ENCODE data around the gene P3H3.

Gene P3H3

DNA sequence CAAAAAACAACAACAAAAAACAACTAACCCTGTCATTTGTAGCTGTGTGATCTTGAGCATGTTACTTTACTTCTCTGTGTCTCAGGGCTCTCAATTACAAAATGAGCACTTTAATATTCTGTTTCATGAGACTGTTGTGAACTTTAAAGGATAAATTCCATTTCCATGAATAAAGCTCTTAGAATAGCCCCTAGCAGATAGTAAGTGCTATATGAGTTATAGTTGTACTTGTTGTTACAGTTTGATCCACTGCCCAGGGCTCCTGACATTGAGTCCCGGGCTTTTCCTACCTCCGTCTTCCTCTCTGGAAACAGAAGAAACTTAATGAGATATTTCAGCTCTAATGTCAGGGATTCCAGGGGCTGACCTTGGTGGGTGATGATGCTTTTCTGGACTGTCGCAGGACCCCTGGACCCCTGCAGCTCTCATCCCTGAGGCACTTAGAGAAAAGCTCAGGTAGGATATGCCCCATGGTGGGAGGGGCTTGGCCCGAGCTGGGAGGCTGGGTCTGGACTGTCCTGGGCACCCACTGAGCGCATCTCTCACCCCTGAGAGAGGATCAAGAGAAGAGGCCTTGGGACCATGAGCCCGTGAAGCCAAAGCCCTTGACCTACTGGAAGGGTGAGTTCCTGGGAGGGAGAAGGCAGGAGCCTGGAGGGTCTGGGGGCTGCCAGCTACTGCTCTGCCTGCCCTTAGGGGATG is 5.1 kb downstream of the P3H3 start:
- no peak for TF ChIP-seq TAF1 (IDR thresholded peaks at IDR 0.05; ENCODE audit: borderline replicate concordance, insufficient read depth, low read length)
- TF ChIP-seq POLR2AphosphoS5 (IDR thresholded peaks at IDR 0.05; ENCODE audit: low read depth, low read length): no peak
- no peak for TF ChIP-seq SIN3A (IDR thresholded peaks at IDR 0.05; ENCODE audit: borderline replicate concordance, insufficient read depth, low read length)
- no peak for TF ChIP-seq FOXP2 (optimal IDR thresholded peaks at IDR 0.05; ENCODE audit: borderline replicate concordance, extremely low read depth, extremely low read length, insufficient read depth)
- TF ChIP-seq, protein P1, sequence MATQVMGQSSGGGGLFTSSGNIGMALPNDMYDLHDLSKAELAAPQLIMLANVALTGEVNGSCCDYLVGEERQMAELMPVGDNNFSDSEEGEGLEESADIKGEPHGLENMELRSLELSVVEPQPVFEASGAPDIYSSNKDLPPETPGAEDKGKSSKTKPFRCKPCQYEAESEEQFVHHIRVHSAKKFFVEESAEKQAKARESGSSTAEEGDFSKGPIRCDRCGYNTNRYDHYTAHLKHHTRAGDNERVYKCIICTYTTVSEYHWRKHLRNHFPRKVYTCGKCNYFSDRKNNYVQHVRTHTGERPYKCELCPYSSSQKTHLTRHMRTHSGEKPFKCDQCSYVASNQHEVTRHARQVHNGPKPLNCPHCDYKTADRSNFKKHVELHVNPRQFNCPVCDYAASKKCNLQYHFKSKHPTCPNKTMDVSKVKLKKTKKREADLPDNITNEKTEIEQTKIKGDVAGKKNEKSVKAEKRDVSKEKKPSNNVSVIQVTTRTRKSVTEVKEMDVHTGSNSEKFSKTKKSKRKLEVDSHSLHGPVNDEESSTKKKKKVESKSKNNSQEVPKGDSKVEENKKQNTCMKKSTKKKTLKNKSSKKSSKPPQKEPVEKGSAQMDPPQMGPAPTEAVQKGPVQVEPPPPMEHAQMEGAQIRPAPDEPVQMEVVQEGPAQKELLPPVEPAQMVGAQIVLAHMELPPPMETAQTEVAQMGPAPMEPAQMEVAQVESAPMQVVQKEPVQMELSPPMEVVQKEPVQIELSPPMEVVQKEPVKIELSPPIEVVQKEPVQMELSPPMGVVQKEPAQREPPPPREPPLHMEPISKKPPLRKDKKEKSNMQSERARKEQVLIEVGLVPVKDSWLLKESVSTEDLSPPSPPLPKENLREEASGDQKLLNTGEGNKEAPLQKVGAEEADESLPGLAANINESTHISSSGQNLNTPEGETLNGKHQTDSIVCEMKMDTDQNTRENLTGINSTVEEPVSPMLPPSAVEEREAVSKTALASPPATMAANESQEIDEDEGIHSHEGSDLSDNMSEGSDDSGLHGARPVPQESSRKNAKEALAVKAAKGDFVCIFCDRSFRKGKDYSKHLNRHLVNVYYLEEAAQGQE (IDR thresholded peaks at IDR 0.05; ENCODE audit: insufficient read depth in 1 of 2, low read depth in 2 of 2, low read length in 2 of 2): no peak

DNA sequence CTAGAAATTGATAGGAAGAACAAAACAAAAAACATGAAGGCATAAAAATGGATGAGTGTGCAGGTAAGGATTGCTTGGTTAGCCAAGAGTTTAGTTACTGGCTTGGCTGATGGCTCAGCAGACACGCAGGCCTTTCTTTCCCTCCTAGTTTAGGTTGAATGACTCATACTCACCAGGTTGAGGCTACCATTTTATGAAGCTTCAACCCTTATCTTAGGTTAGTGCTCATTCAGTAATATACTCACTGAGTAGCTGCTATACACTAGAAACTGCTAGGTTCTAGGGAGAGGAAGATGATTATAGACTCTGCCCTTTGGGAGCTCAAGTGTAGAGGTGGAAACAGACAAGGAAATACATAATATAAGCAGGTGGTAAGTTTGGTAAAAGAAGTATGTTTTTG is 6.0 kb downstream of the P3H3 start:
- TF ChIP-seq TAF1 (IDR thresholded peaks at IDR 0.05; ENCODE audit: borderline replicate concordance, insufficient read depth, low read length) (no peak), FOXP2 (optimal IDR thresholded peaks at IDR 0.05; ENCODE audit: borderline replicate concordance, extremely low read depth, extremely low read length, insufficient read depth) (no peak), POLR2AphosphoS5 (IDR thresholded peaks at IDR 0.05; ENCODE audit: low read depth, low read length) (no peak), SIN3A (IDR thresholded peaks at IDR 0.05; ENCODE audit: borderline replicate concordance, insufficient read depth, low read length) (no peak)
- TF ChIP-seq, protein P1 (IDR thresholded peaks at IDR 0.05; ENCODE audit: insufficient read depth in 1 of 2, low read depth in 2 of 2, low read length in 2 of 2): no peak

DNA sequence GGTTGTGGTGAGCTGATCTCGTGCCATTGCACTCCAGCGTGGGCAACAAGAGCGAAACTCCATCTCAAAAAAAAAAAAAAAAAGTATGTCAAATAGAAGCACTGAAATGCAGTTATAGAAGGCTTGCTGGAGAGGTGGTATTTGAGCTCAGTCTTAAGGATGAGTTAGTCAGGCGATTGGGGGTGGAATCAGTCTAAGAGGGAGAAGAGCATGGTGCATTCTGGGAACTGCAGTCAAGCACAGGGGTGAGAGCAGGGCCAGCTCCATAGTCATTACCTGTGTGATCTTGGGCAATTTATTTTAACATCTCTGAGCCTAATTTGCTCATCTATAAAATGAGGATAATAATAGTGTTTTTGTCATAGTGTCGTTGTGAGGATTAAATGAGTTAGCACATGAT is 6.7 kb downstream of the P3H3 start:
- TF ChIP-seq SIN3A (IDR thresholded peaks at IDR 0.05; ENCODE audit: borderline replicate concordance, insufficient read depth, low read length): no peak
- TF ChIP-seq, protein P1 (IDR thresholded peaks at IDR 0.05; ENCODE audit: insufficient read depth in 1 of 2, low read depth in 2 of 2, low read length in 2 of 2): no peak
- TF ChIP-seq TAF1 (IDR thresholded peaks at IDR 0.05; ENCODE audit: borderline replicate concordance, insufficient read depth, low read length): no peak
- no peak for TF ChIP-seq POLR2AphosphoS5 (IDR thresholded peaks at IDR 0.05; ENCODE audit: low read depth, low read length)
- TF ChIP-seq FOXP2 (optimal IDR thresholded peaks at IDR 0.05; ENCODE audit: borderline replicate concordance, extremely low read depth, extremely low read length, insufficient read depth): no peak

DNA sequence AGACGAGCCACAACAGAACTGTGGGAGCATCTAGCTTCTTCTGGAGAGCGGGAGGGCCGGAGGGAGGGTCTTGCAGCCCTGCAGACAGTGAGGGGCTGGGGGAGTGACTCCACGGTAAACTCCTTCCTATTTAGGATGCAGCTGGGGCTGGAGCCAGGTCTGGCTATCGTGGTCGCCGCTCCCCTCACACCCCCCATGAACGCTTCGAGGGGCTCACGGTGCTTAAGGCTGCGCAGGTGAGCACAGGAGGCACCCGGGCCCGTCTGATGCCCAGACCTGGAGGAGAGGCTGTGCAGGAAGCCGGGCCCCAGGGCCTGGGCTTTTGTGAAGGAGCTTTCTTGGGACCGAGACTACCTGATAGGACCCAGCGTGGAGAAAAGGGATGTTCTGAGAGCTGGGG is 8.6 kb downstream of the P3H3 start:
- TF ChIP-seq FOXP2 (optimal IDR thresholded peaks at IDR 0.05; ENCODE audit: borderline replicate concordance, extremely low read depth, extremely low read length, insufficient read depth) (no peak), POLR2AphosphoS5 (IDR thresholded peaks at IDR 0.05; ENCODE audit: low read depth, low read length) (no peak), SIN3A (IDR thresholded peaks at IDR 0.05; ENCODE audit: borderline replicate concordance, insufficient read depth, low read length) (no peak), TAF1 (IDR thresholded peaks at IDR 0.05; ENCODE audit: borderline replicate concordance, insufficient read depth, low read length) (no peak)
- TF ChIP-seq, protein P1 (IDR thresholded peaks at IDR 0.05; ENCODE audit: insufficient read depth in 1 of 2, low read depth in 2 of 2, low read length in 2 of 2): no peak
